ENCODE measurements around the gene MSL3B.

The MSL3B gene

DNA sequence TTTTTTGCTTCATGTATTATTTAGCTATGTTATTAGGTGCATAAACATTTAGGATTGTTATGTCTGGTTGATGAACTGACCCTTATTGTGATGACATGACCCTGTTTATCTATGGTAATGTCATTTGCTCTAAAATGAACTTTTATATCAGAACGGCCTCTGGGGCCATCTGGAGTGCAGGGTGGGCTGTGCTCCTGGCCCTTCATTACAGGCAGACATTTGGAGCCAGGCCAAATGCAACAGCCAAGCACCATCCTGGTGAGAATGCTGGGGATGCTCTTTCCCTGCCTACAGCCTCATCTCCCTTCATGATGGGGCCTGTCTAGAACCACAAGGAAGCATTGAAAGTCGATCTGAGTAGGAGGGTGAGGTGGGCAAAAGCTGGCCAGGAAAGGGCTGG is 51.9 kb downstream of the MSL3B start:
- no peak for DNase-seq

DNA sequence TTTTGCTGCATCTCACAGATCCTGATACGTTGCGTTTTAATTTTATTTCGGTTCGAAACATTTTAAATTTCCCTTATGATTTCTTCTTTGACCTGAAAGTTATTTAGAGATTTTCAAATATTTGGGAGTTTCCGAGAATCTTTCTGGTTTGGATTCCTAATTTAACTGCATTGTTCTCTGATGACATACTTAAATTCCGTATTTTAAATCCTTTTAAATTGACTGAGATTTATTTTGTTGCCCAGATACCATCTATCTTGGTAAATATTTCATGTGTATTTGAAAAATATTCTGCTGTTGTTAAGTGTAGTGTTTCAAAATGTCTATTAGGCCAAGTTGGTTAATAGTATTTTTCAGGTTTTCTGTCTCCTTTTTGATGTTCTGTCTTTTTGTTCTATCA is 52.3 kb downstream of the MSL3B start:
- no peak for DNase-seq

Data from inflammatory macrophage (primary cell).